ENCODE measurements around the gene PDE4D.

PDE4D gene

DNA sequence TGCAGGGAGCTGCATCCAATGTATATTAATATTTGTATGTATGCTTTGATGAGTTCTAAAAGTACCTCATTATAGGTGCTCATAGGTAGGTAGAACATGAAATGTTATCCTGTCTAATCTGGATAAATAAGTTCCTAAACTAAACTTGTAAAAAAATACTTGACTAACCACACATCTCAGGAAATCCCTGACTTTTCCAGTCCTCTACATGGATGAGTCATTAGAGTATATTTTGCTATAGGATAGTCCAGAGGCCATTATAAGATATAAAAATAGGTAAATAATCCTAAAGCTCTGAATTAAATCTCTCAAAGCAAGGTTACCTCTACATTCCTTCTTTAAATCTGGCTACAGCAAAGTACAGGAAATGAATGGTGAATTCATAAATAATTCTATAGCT is 906.3 kb downstream of the PDE4D start:
- TF ChIP-seq CTCF (IDR thresholded peaks at IDR 0.05) = no peak
- Histone ChIP-seq H3K27ac (no peak overlapping the region), H3K4me3 (no peak overlapping the region)
- DNase-seq (ENCODE audit: low spot score) = no peak

DNA sequence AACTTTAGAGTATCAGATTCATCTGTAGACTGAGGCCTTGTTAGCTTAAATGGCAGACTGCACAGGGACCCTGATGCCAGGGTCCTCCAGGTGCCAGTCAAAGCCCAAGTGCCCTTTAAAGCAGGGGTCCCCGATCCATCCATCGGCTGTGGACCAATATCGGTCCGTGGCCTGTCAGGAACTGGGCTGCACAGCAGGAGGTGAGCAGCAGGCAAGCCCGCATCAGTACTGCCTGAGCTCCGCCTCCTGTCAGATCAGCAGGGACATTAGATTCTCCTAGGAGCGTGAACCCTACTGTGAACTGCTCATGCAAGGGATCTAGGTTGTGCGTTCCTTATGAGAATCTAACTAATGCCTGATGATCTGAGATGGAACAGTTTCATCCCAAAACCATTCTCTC is 907.2 kb downstream of the PDE4D start:
- Histone ChIP-seq H3K4me3 (no peak overlapping the region), H3K27ac (no peak overlapping the region)
- DNase-seq (ENCODE audit: low spot score) = no peak
- TF ChIP-seq CTCF (IDR thresholded peaks at IDR 0.05) = no peak

DNA sequence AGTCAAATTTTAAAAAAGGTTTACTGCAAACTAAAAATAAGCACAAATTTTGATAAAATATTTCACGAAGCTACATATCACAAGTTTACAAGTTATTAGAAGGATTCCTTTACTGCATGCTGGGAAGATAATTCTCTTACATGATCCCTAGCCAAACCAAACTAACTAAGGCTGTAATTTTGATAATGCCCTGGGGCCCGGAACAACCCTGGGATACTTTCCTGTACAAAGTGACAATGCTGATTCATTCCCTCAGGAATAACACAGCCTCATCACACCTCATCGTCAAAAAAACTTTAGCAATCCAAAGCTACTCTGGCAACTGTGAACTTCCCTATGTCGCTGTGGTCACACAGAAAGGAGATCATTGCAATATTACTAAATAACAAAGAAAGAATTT is 907.8 kb downstream of the PDE4D start:
- H3K4me3 ChIP-seq = no peak overlapping the region
- TF ChIP-seq CTCF (IDR thresholded peaks at IDR 0.05) = no peak
- no peak overlapping the region for H3K27ac ChIP-seq
- DNase-seq (ENCODE audit: low spot score) = no peak

DNA sequence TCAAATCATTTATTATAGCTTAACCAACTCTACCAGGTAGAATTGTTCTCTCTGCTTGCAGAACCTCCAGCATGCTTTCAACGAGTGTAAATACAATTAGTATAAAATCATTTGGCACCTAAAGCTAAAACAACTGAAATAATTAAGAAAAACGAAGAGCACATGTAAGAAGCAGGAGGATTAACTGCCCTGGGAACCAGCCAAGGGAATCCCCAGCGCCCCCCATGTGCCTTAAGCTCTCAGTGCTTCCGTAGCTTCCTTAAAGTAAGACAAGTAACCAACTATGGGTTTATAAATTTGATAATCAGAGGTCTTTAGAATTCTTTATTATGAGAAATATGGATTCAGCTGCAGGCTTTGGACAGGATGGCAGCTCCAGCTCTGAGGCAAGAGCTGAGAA is 908.2 kb downstream of the PDE4D start:
- H3K4me3 ChIP-seq = no peak overlapping the region
- DNase-seq (ENCODE audit: low spot score) = no peak
- no peak for TF ChIP-seq CTCF (IDR thresholded peaks at IDR 0.05)
- H3K27ac ChIP-seq = no peak overlapping the region

GRCh38 chr5:58983526-58984452 is 909.7 kb downstream of the PDE4D start:
- TF ChIP-seq CTCF (IDR thresholded peaks at IDR 0.05) = no peak
- DNase-seq (ENCODE audit: low spot score) = no peak
- no peak overlapping the region for H3K27ac ChIP-seq
- H3K4me3 ChIP-seq = no peak overlapping the region

DNA sequence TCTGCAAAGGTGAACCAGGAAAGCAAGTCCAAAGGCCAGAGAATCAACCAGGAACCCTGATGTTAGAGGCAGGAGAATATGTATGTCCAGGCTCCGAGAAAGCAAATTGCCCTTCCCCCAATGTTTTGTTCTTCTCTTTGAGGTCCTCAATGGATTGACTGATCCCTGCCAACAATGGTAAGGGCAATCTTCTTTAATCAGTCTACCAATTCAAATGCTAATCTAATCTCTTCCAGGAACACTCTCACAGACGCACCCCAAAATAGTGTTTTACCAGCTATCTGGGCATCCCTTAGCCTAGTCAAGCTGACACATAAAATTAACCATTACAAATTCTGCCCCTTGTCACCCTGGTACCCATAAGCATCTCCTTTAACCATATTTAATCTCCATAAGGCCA is 912.6 kb downstream of the PDE4D start:
- Histone ChIP-seq H3K4me3 (no peak overlapping the region), H3K27ac (no peak overlapping the region)
- no peak for TF ChIP-seq CTCF (IDR thresholded peaks at IDR 0.05)
- DNase-seq (ENCODE audit: low spot score) = no peak

DNA sequence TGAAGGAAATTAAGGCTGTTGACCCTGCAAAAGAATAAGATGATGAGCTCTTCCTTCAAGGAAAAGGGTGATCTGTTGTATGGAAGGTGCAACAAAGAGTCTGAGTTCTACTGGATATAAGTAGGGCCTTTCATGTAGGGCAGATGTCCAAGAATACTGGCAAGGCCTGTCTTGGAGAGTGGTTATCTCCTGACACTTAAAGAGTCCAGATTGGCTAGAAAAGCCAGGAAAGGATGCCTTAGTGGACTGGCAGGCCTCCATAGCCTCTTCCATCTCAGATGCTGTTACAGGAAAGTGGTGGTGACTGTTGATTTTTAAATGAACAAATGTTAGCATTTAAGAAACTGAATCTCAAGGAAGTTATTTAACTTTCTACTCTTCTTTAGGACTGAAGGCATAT is 914.4 kb downstream of the PDE4D start:
- H3K27ac ChIP-seq = no peak overlapping the region
- no peak for TF ChIP-seq CTCF (IDR thresholded peaks at IDR 0.05)
- H3K4me3 ChIP-seq = no peak overlapping the region
- DNase-seq (ENCODE audit: low spot score) = no peak
